Measurements from ENCODE around the gene DPP3.

GRCh38 chr11:66497206-66497605 lies 17.0 kb downstream of the DPP3 start:
- TF ChIP-seq CTCF (IDR thresholded peaks at IDR 0.05; ENCODE audit: insufficient read depth, low read length) (no peak), GABPA (IDR thresholded peaks at IDR 0.05; ENCODE audit: low read depth) (no peak)

Data from HL-60 (cell line).